Loucy (cell line): ENCODE results near the gene ME3.

Experiments used
- H2AFZ ChIP-seq: fragments of 200-600 bp; sonication (generic); 2 replicates; pipeline ENCODE4 v1.6.0; 2016; ENCODE audit warnings: antibody characterized with exemption, mild to moderate bottlenecking, low read length, moderate library complexity
- H3F3A ChIP-seq: fragments of 200-600 bp; 2 replicates; pipeline ENCODE4 v1.6.0; 2016; ENCODE audit warnings: antibody characterized with exemption, low read depth, mild to moderate bottlenecking
- H3K27me3 ChIP-seq: fragments of 200-600 bp; sonication (generic); 2 replicates; pipeline ENCODE4 v1.6.1; 2014; ENCODE audit warnings: low read length, mild to moderate bottlenecking; ENCODE audit not compliant: insufficient read depth, poor library complexity, severe bottlenecking
- H3K36me3 ChIP-seq: fragments of 200-600 bp; sonication (generic); 2 replicates; pipeline ENCODE4 v1.6.1; 2016; ENCODE audit warnings: low read length; ENCODE audit not compliant: insufficient read depth
- H3K4me1 ChIP-seq: fragments of 200-600 bp; sonication (generic); 2 replicates; pipeline ENCODE4 v1.5.1; 2014; ENCODE audit warnings: low read length, mild to moderate bottlenecking; ENCODE audit not compliant: insufficient read depth, poor library complexity, severe bottlenecking
- H3K4me2 ChIP-seq: fragments of 200-600 bp; sonication (generic); 2 replicates; pipeline ENCODE4 v1.6.0; 2014; ENCODE audit warnings: antibody characterized with exemption, low read length, low read depth, mild to moderate bottlenecking; ENCODE audit not compliant: poor library complexity, severe bottlenecking
- H3K4me3 ChIP-seq: fragments of 200-600 bp; sonication (generic); 2 replicates; pipeline ENCODE4 v1.5.1; 2014; ENCODE audit warnings: low read length, mild to moderate bottlenecking, mixed read lengths; ENCODE audit not compliant: poor library complexity, severe bottlenecking
- H3K79me2 ChIP-seq: fragments of 200-600 bp; sonication (generic); 2 replicates; pipeline ENCODE4 v1.6.1; 2014; ENCODE audit warnings: low read length; ENCODE audit not compliant: insufficient read depth
- H3K9ac ChIP-seq: fragments of 200-600 bp; sonication (generic); 2 replicates; pipeline ENCODE4 v1.6.0; 2014; ENCODE audit warnings: mild to moderate bottlenecking, low read depth, low read length, moderate library complexity; ENCODE audit not compliant: poor library complexity, severe bottlenecking
- H3K9me2 ChIP-seq: fragments of 200-600 bp; sonication (generic); replicated peaks from 2 replicates; pipeline ENCODE4 v1.6.1; 2016; ENCODE audit warnings: low read depth, low read length, mixed read lengths
- H3K9me3 ChIP-seq: fragments of 200-600 bp; sonication (generic); 2 replicates; pipeline ENCODE4 v1.6.1; 2014; ENCODE audit warnings: mild to moderate bottlenecking, antibody characterized with exemption, low read length, low read depth; ENCODE audit not compliant: insufficient read depth
- H4K20me1 ChIP-seq: fragments of 200-600 bp; sonication (generic); 2 replicates; pipeline ENCODE4 v1.6.0; 2014; ENCODE audit warnings: antibody characterized with exemption, low read length, mild to moderate bottlenecking; ENCODE audit not compliant: insufficient read depth, poor library complexity, severe bottlenecking
- CTCF ChIP-seq: fragments of 200-600 bp; sonication (generic); conservative IDR thresholded peaks from 2 replicates; pipeline ENCODE4 v1.5.1; 2014; ENCODE audit warnings: mild to moderate bottlenecking, antibody characterized with exemption, low read length
- EZH2phosphoT487 ChIP-seq: fragments of 200-600 bp; IDR thresholded peaks from 2 replicates; pipeline ENCODE4 v1.6.1; 2018; ENCODE audit warnings: antibody characterized with exemption, mild to moderate bottlenecking, moderate library complexity, borderline replicate concordance

ME3 gene

GRCh38 chr11:86442420-86442819 lies 230.0 kb downstream of the ME3 start:
- no peaks in the 10 kb centered on the region for H3F3A ChIP-seq
- no peaks in the 10 kb centered on the region for H4K20me1 ChIP-seq
- H3K36me3 ChIP-seq, result no peaks in the 10 kb centered on the region
- H2AFZ ChIP-seq, result no peak overlapping the region
- peaks cover 15% of the 10 kb centered on the region for H3K4me1 ChIP-seq
- no peak overlapping the region for H3K4me3 ChIP-seq
- no peak overlapping the region for H3K4me2 ChIP-seq
- no peaks in the 10 kb centered on the region for H3K9me2 ChIP-seq
- no peak for TF ChIP-seq CTCF
- TF ChIP-seq EZH2phosphoT487, result no peak
- no peaks in the 10 kb centered on the region for H3K79me2 ChIP-seq
- no peak overlapping the region for H3K9ac ChIP-seq
- H3K9me3 ChIP-seq, result no peaks in the 10 kb centered on the region
- H3K27me3 ChIP-seq, result no peaks in the 10 kb centered on the region

DNA sequence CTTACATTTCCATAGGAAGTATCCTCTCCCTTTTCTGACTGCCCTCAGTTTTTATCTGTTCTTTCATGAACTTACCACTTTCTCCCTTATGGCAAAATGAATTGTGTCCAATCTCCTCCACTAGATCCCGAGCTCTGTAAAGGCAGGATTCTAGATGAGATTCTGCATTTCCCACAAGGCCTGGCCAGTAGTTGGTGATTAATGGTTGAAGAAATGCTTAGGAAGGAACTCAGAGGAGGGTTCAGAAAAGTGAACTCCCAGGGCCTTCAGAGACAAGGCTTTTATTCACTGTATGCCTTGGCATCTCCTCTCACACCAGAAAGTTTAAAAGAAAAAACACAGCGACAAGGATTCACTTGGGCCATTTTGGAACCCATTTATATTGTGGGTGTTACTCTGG lies 231.6 kb downstream of the ME3 start:
- Histone ChIP-seq H3K9me3 (no peaks in the 10 kb centered on the region), H3K4me2 (no peak overlapping the region)

GRCh38 chr11:86440305-86440716 lies 232.1 kb downstream of the ME3 start:
- Histone ChIP-seq H3K4me1 (no peaks in the 10 kb centered on the region), H3K4me2 (no peak overlapping the region), H3K9ac (no peak overlapping the region), H3K4me3 (no peak overlapping the region), H4K20me1 (no peaks in the 10 kb centered on the region), H3K9me3 (no peaks in the 10 kb centered on the region), H3K36me3 (no peaks in the 10 kb centered on the region), H3K9me2 (no peaks in the 10 kb centered on the region), H3F3A (no peaks in the 10 kb centered on the region), H3K27me3 (no peaks in the 10 kb centered on the region), H3K79me2 (no peaks in the 10 kb centered on the region), H2AFZ (no peak overlapping the region)
- no peak for TF ChIP-seq EZH2phosphoT487
- TF ChIP-seq CTCF, result no peak

More for the DNA sequence above, 231.6 kb downstream of the ME3 start:
- H3K4me3 ChIP-seq, result no peak overlapping the region
- no peak for TF ChIP-seq EZH2phosphoT487
- TF ChIP-seq CTCF, result no peak
- H3K9ac ChIP-seq, result no peak overlapping the region
- no peaks in the 10 kb centered on the region for H3F3A ChIP-seq
- H3K36me3 ChIP-seq, result no peaks in the 10 kb centered on the region
- H3K79me2 ChIP-seq, result no peaks in the 10 kb centered on the region
- H3K4me1 ChIP-seq, result no peaks in the 10 kb centered on the region
- H4K20me1 ChIP-seq, result no peaks in the 10 kb centered on the region
- H3K9me2 ChIP-seq, result no peaks in the 10 kb centered on the region
- no peaks in the 10 kb centered on the region for H3K27me3 ChIP-seq
- H2AFZ ChIP-seq, result no peak overlapping the region
